Natural killer cell (primary cell): ENCODE data around the gene DACT1. TPM values are rescaled to one million over a fixed set of nuclear protein-coding genes. Genes with fewer than 3 reads are reported as not detected.

Source experiments
- ATAC-seq, 3 donors: fragments of 150-1000 bp in 2 of 3; fragments of 200-7000 bp in 1 of 3; cut with Tn5 transposase; 1 replicate in 1 of 3; 2 replicates in 2 of 3; pipeline ENCODE4 v1.10.0; 2021; ENCODE audit warnings: mild to moderate bottlenecking in 2 of 3, moderate library complexity in 2 of 3
- DNase-seq, 2 donors: peaks; one replicate each; pipeline versions ENCODE4 v3.0.0 to v3.0.0-alpha.2; 2013 to 2021; ENCODE audit warnings: mixed read lengths in 1 of 2
- H3K27ac ChIP-seq: one replicate; pipeline ENCODE4 v1.5.1; 2013; ENCODE audit warnings: mild to moderate bottlenecking, low read length
- H3K27me3 ChIP-seq: one replicate; pipeline ENCODE4 v1.6.1; 2013; ENCODE audit warnings: low read length; ENCODE audit not compliant: control insufficient read depth, insufficient read depth
- H3K36me3 ChIP-seq: one replicate; pipeline ENCODE4 v1.6.1; 2013; ENCODE audit warnings: low read length; ENCODE audit not compliant: control insufficient read depth, insufficient read depth
- H3K4me1 ChIP-seq: one replicate; pipeline ENCODE4 v1.6.1; 2013; ENCODE audit warnings: low read length; ENCODE audit not compliant: control insufficient read depth, insufficient read depth
- H3K4me3 ChIP-seq: one replicate; pipeline ENCODE4 v1.5.1; 2013; ENCODE audit warnings: low read length
- H3K9me3 ChIP-seq: one replicate; pipeline ENCODE4 v1.6.1; 2013; ENCODE audit warnings: low read length; ENCODE audit not compliant: control insufficient read depth, insufficient read depth
- H3K27ac Mint-ChIP-seq, 2 donors: one replicate each; pipeline ENCODE4 v1.8.0; 2022; ENCODE audit warnings: mild to moderate bottlenecking in 2 of 2, mixed read lengths in 2 of 2, moderate library complexity in 1 of 2
- H3K27me3 Mint-ChIP-seq, 2 donors: one replicate each; pipeline ENCODE4 v1.8.0; 2022; ENCODE audit warnings: low read depth in 2 of 2, mixed read lengths in 2 of 2
- H3K36me3 Mint-ChIP-seq: one replicate; pipeline ENCODE4 v1.8.0; 2022; ENCODE audit warnings: mixed read lengths
- H3K4me1 Mint-ChIP-seq, 2 donors: one replicate each; pipeline ENCODE4 v1.8.0; 2022; ENCODE audit warnings: mixed read lengths in 2 of 2
- H3K4me3 Mint-ChIP-seq: one replicate; pipeline ENCODE4 v1.8.0; 2022; ENCODE audit warnings: mild to moderate bottlenecking, moderate library complexity, mixed read lengths
- H3K9me3 Mint-ChIP-seq, 2 donors: one replicate each; pipeline ENCODE4 v1.8.0; 2022; ENCODE audit warnings: mixed read lengths in 2 of 2
- CTCF ChIP-seq: fragments of 200-600 bp; IDR thresholded peaks from one replicate; pipeline ENCODE4 v1.8.0; 2022; ENCODE audit warnings: antibody characterized with exemption
- WGBS: methylation state at CpG from one replicate; pipeline ENCODE4 v1.1.7; 2013; ENCODE audit warnings: missing lambda C conversion rate; ENCODE audit not compliant: insufficient coverage; 5-methylcytosine and 5-hydroxymethylcytosine counted together
- intact Hi-C: fragments of 100-400 bp; cut with micrococcal nuclease; formaldehyde crosslinking; loops from one replicate; pipeline ENCODE4 v1.14.2; 2022
- total RNA-seq, 4 donors: library from RNA; stranded (reverse); fragments of 120-200 nt in 1 of 4; gene quantifications; one replicate each; pipeline versions ENCODE4 v1.2.3 to v1.2.4, GENCODE V29; 2013 to 2022

DACT1 gene
- total RNA-seq, 3 donors from 2014 or later (not counting 1 experiment from before 2014, with no cell fraction given) = 0.20 to 0.45 (median 0.33) TPM

GRCh38 chr14:58671436-58671835 lies 33.7 kb downstream of the DACT1 start:
- H3K27me3 Mint-ChIP-seq = peaks cover 2 to 11% of the 10 kb centered on the region in 2 donors
- Histone ChIP-seq H3K9me3 (no peaks in the 10 kb centered on the region), H3K4me3 (no peak overlapping the region), H3K4me1 (no peaks in the 10 kb centered on the region), H3K27ac (no peak overlapping the region), H3K27me3 (no peaks in the 10 kb centered on the region), H3K36me3 (no peaks in the 10 kb centered on the region)
- no peak overlapping the region for H3K4me3 Mint-ChIP-seq
- no peaks in the 10 kb centered on the region for H3K36me3 Mint-ChIP-seq
- no peak overlapping the region for H3K27ac Mint-ChIP-seq
- WGBS = 82% methylated on average over 4 of the region's 4 CpGs
- no peak for TF ChIP-seq CTCF
- intact Hi-C loops = no loop called here
- ATAC-seq (no peak), DNase-seq (no peak)
- no peaks in the 10 kb centered on the region for H3K4me1 Mint-ChIP-seq
- H3K9me3 Mint-ChIP-seq = no peaks in the 10 kb centered on the region

- Histone ChIP-seq H3K36me3 (no peaks in the 10 kb centered on the region), H3K27me3 (no peaks in the 10 kb centered on the region), H3K4me3 (no peak overlapping the region), H3K27ac (no peak overlapping the region), H3K9me3 (no peaks in the 10 kb centered on the region), H3K4me1 (no peaks in the 10 kb centered on the region)
- WGBS = 64% methylated on average over 1 of the region's 2 CpGs
- Mint-ChIP-seq H3K27me3 (peaks cover 2% of the 10 kb centered on the region in 2 donors), H3K27ac (no peak overlapping the region), H3K36me3 (no peaks in the 10 kb centered on the region), H3K9me3 (no peaks in the 10 kb centered on the region), H3K4me3 (no peak overlapping the region), H3K4me1 (no peaks in the 10 kb centered on the region)
- ATAC-seq (no peak), DNase-seq (no peak)
- intact Hi-C loops = no loop called here
- TF ChIP-seq CTCF = no peak
Measured at GRCh38 chr14:58673722-58674121, 36.0 kb downstream of the DACT1 start.

- ATAC-seq = no peak
- Mint-ChIP-seq H3K36me3 (no peaks in the 10 kb centered on the region), H3K27me3 (peaks cover 0 to 6% of the 10 kb centered on the region in 2 donors), H3K27ac (no peak overlapping the region), H3K9me3 (no peaks in the 10 kb centered on the region), H3K4me3 (no peak overlapping the region), H3K4me1 (no peaks in the 10 kb centered on the region)
- Histone ChIP-seq H3K4me3 (no peak overlapping the region), H3K27me3 (no peaks in the 10 kb centered on the region), H3K27ac (no peak overlapping the region), H3K9me3 (no peaks in the 10 kb centered on the region), H3K4me1 (no peaks in the 10 kb centered on the region), H3K36me3 (no peaks in the 10 kb centered on the region)
- 83% methylated on average over 4 of the region's 5 CpGs for WGBS
- intact Hi-C loops = no loop called here
- DNase-seq = no peak
- no peak for TF ChIP-seq CTCF
Measured at GRCh38 chr14:58677001-58677400, 39.2 kb downstream of the DACT1 start.

- Mint-ChIP-seq H3K27ac (no peak overlapping the region), H3K9me3 (no peaks in the 10 kb centered on the region), H3K4me3 (no peak overlapping the region), H3K27me3 (peaks cover 0 to 8% of the 10 kb centered on the region in 2 donors), H3K36me3 (no peaks in the 10 kb centered on the region), H3K4me1 (no peaks in the 10 kb centered on the region)
- intact Hi-C loops = no loop called here
- Histone ChIP-seq H3K4me3 (no peak overlapping the region), H3K36me3 (no peaks in the 10 kb centered on the region), H3K27me3 (no peaks in the 10 kb centered on the region), H3K4me1 (no peaks in the 10 kb centered on the region), H3K27ac (no peak overlapping the region), H3K9me3 (no peaks in the 10 kb centered on the region)
- 82% methylated on average over 3 of the region's 4 CpGs for WGBS
- no peak for DNase-seq
- no peak for ATAC-seq
- TF ChIP-seq CTCF = no peak
Measured at GRCh38 chr14:58677517-58677916, 39.8 kb downstream of the DACT1 start.
